ENCODE data around the gene CENPP. TPM values are rescaled to one million over a fixed set of nuclear protein-coding genes. Genes with fewer than 3 reads are reported as not detected.
A peak's percentile ranks its signal among the peaks of the same experiment; 100 is the strongest.

Gene CENPP
- total RNA-seq, 1 experiment from 2014 or later: 8.3 TPM

DNA sequence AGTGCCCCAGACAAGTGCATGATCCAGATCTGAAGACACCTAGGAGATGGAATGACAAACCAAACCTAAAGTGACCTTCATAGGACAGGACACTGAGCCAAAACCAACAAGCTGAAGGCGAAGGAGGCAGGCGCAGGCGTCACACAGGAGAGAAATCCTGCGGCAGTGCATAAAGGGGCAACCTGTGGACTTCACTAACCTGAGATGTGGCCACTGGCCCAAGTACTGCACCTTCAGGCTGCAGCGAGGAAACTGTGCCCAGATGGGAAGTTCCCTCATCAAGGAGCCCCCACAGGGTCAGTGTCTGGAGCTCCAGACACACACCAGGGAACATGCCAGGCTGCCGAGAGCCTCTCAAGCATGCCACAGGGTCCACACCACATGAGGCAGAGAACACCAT lies 340.5 kb downstream of the CENPP start:
- H3K27ac ChIP-seq (ENCODE audit: low read length): no peak overlapping the region
- peaks cover 95% of the 10 kb centered on the region for H3K79me2 ChIP-seq (ENCODE audit: low read length)
- H3K4me1 ChIP-seq (ENCODE audit: insufficient read depth, low read length): peaks cover 12% of the 10 kb centered on the region
- peaks cover 7% of the 10 kb centered on the region; the same call in 1 of the 2 replicates for H4K20me1 ChIP-seq (ENCODE audit: low read length)
- intact Hi-C loops (cut with micrococcal nuclease): no loop called here
- no peaks in the 10 kb centered on the region for H3K9me3 ChIP-seq (ENCODE audit: low read length)
- no peaks in the 10 kb centered on the region for H3K9me2 ChIP-seq (replicated peaks; ENCODE audit: low read length)
- TF ChIP-seq EZH2 (IDR thresholded peaks at IDR 0.05; ENCODE audit: low read length, unreplicated experiment): no peak
- TF ChIP-seq EZH2phosphoT487 (IDR thresholded peaks at IDR 0.05; ENCODE audit: borderline replicate concordance, low read length): no peak
- TF ChIP-seq CTCF (conservative IDR thresholded peaks at IDR 0.05; ENCODE audit: low read depth, low read length): no peak
- ATAC-seq (no peak), DNase-seq (no peak)
- no peak overlapping the region for H3K4me3 ChIP-seq (ENCODE audit: low read length)
- BruUV-seq (replicated peaks): no TSS peak
- no peak overlapping the region for H3K9ac ChIP-seq (ENCODE audit: low read length)
- no peak overlapping the region for H3K4me2 ChIP-seq (ENCODE audit: low read length)
- H2AFZ ChIP-seq (ENCODE audit: low read length): no peak overlapping the region
- CTCF ChIA-PET: no interaction called here
- H3K36me3 ChIP-seq (ENCODE audit: low read depth, low read length): peaks cover 4% of the 10 kb centered on the region; the same call in 1 of the 2 replicates
- POLR2A ChIA-PET (ENCODE audit: unreplicated experiment): no interaction called here
- no peaks in the 10 kb centered on the region for H3K27me3 ChIP-seq (ENCODE audit: low read length)
- H3F3A ChIP-seq (ENCODE audit: low read length, unreplicated experiment): no peaks in the 10 kb centered on the region

DNA sequence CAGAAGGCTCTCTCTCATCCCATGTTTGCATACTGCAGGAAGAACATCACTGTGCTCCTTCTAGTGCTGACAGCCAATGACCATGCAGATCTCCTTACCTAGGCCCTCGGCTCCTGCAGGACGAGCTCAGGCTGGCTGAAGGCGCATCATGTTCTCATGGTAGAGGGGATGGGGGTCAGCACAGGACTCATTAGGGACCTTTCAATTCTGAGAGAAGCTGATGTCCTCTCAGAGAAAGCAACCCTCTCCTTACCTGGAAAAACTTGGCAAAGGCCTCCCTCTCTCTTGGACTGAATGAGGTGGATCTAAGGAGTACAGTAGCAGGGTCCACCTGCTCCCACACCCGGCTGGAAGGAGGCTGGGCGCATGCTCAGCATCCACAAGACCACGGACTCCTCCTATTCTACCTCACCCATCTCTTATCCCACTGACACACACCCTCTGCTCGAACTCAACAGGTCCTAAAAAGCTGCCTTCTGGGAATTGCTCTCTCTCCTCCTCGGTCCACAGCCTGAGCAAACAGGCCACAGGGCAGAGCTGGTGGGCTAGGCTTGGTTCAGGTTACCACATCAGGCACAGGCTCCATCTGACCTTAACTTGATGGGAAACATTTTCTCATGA lies 341.3 kb downstream of the CENPP start:
- peaks cover 17% of the 10 kb centered on the region for H3K4me1 ChIP-seq (ENCODE audit: insufficient read depth, low read length)
- intact Hi-C loops (cut with micrococcal nuclease): no loop called here
- no peak overlapping the region for H2AFZ ChIP-seq (ENCODE audit: low read length)
- H3K9me3 ChIP-seq (ENCODE audit: low read length): no peaks in the 10 kb centered on the region
- H3K9me2 ChIP-seq (replicated peaks; ENCODE audit: low read length): no peaks in the 10 kb centered on the region
- TF ChIP-seq CTCF (conservative IDR thresholded peaks at IDR 0.05; ENCODE audit: low read depth, low read length) (no peak), EZH2phosphoT487 (IDR thresholded peaks at IDR 0.05; ENCODE audit: borderline replicate concordance, low read length) (no peak), EZH2 (IDR thresholded peaks at IDR 0.05; ENCODE audit: low read length, unreplicated experiment) (no peak)
- ATAC-seq: no peak
- POLR2A ChIA-PET (ENCODE audit: unreplicated experiment): no interaction called here
- no peaks in the 10 kb centered on the region for H3F3A ChIP-seq (ENCODE audit: low read length, unreplicated experiment)
- H3K36me3 ChIP-seq (ENCODE audit: low read depth, low read length): peaks cover 4% of the 10 kb centered on the region; the same call in 1 of the 2 replicates
- CTCF ChIA-PET: no interaction called here
- no peak for DNase-seq
- BruUV-seq (replicated peaks): no TSS peak
- peaks cover 87% of the 10 kb centered on the region for H3K79me2 ChIP-seq (ENCODE audit: low read length)
- no peak overlapping the region for H3K9ac ChIP-seq (ENCODE audit: low read length)
- H3K4me3 ChIP-seq (ENCODE audit: low read length): no peak overlapping the region
- H3K27me3 ChIP-seq (ENCODE audit: low read length): no peaks in the 10 kb centered on the region
- H4K20me1 ChIP-seq (ENCODE audit: low read length): peaks cover 7% of the 10 kb centered on the region; the same call in 1 of the 2 replicates
- no peak overlapping the region for H3K4me2 ChIP-seq (ENCODE audit: low read length)
- no peak overlapping the region for H3K27ac ChIP-seq (ENCODE audit: low read length)

GRCh38 chr9:92668746-92669526 lies 343.2 kb downstream of the CENPP start:
- intact Hi-C loops (cut with micrococcal nuclease): no loop called here
- H3K27me3 ChIP-seq (ENCODE audit: low read length): no peaks in the 10 kb centered on the region
- DNase-seq (peak; percentile 50), ATAC-seq (peak; percentile 35)
- peak overlapping the region; percentile 96 for H3K4me2 ChIP-seq (ENCODE audit: low read length)
- peaks cover 68% of the 10 kb centered on the region for H3K79me2 ChIP-seq (ENCODE audit: low read length)
- H3K9me2 ChIP-seq (replicated peaks; ENCODE audit: low read length): no peaks in the 10 kb centered on the region
- H3K4me3 ChIP-seq (ENCODE audit: low read length): peak overlapping the region; percentile 95
- TSS peak; percentile 52 for BruUV-seq (replicated peaks)
- H2AFZ ChIP-seq (ENCODE audit: low read length): peak overlapping the region; percentile 49
- no peaks in the 10 kb centered on the region for H3K9me3 ChIP-seq (ENCODE audit: low read length)
- ChIA-PET CTCF (no interaction called here), POLR2A (ENCODE audit: unreplicated experiment) (no interaction called here)
- no peaks in the 10 kb centered on the region for H4K20me1 ChIP-seq (ENCODE audit: low read length)
- H3K27ac ChIP-seq (ENCODE audit: low read length): peak overlapping the region; percentile 57
- peaks cover 17% of the 10 kb centered on the region for H3K4me1 ChIP-seq (ENCODE audit: insufficient read depth, low read length)
- H3F3A ChIP-seq (ENCODE audit: low read length, unreplicated experiment): no peaks in the 10 kb centered on the region
- H3K9ac ChIP-seq (ENCODE audit: low read length): peak overlapping the region; percentile 85
- TF ChIP-seq CTCF (conservative IDR thresholded peaks at IDR 0.05; ENCODE audit: low read depth, low read length) (no peak), EZH2 (IDR thresholded peaks at IDR 0.05; ENCODE audit: low read length, unreplicated experiment) (no peak), EZH2phosphoT487 (IDR thresholded peaks at IDR 0.05; ENCODE audit: borderline replicate concordance, low read length) (no peak)
- H3K36me3 ChIP-seq (ENCODE audit: low read depth, low read length): no peaks in the 10 kb centered on the region

Data from PC-3 (cell line).